K562 (cell line): ENCODE data around the gene MAML3. TPM values are rescaled to one million over a fixed set of nuclear protein-coding genes. Genes with fewer than 3 reads are reported as not detected.

Experiments
- ATAC-seq: fragments of 200-7000 bp; cut with Tn5 transposase; 3 replicates; pipeline ENCODE4 v1.9.1; 2020; ENCODE audit warnings: moderate library complexity
- BruUV-seq: library from RNA; stranded (reverse); fragments of 400-500 nt; replicated peaks from 2 replicates; lab custom pipeline; 2021; lab: Mats Ljungman, UMichigan
- CTCF ChIA-PET: fragments of 300-600 bp; formaldehyde crosslinking; extraction: SDS; loops from one replicate; lab custom pipeline; 2021; ENCODE audit warnings: low intra/inter-chr PET ratio; lab: Yijun Ruan, JAX
- POLR2A ChIA-PET: fragments of 300-600, 350-650 bp; sonication (Branson Sonifier 250); formaldehyde crosslinking; extraction: SDS; loops from one replicate; lab custom pipeline; 2021; ENCODE audit warnings: antibody characterized with exemption, inconsistent platforms; lab: Yijun Ruan, JAX
- DNase-seq, 4 experiments: peaks; one replicate each; pipeline versions ENCODE4 v3.0.0 to v3.0.0-alpha.2; 2011 to 2018; ENCODE audit warnings: low spot score in 3 of 4, mixed read lengths in 3 of 4; ENCODE audit errors: extremely low read depth in 1 of 4
- FAIRE-seq: peaks from 2 replicates; lab custom pipeline; 2011; peaks lifted over from hg19 to GRCh38; lab: Jason Lieb, UNC
- H2AFZ ChIP-seq: 2 replicates; pipeline ENCODE4 v1.6.0; 2011; ENCODE audit warnings: low read depth, low read length, control low read depth, inconsistent platforms
- H3K27ac ChIP-seq: fragments of 200-600 bp; 3 replicates; pipeline ENCODE4 v1.8.0; 2011; ENCODE audit warnings: low read depth, mild to moderate bottlenecking, control low read depth, inconsistent platforms, low read length, moderate library complexity, mixed read lengths; ENCODE audit errors: extremely low read depth
- H3K27me3 ChIP-seq, 2 experiments: fragments of 300-600 bp in 1 of 2; 2 replicates in 1 of 2; 3 replicates in 1 of 2; pipeline versions ENCODE4 v1.6.0 to v1.8.0; 2011; ENCODE audit warnings: inconsistent platforms in 2 of 2, low read length in 2 of 2, mild to moderate bottlenecking in 1 of 2, mixed read lengths in 1 of 2, moderate library complexity in 1 of 2; ENCODE audit not compliant: control insufficient read depth in 2 of 2, insufficient read depth in 2 of 2
- H3K36me3 ChIP-seq: fragments of 300-600 bp; 3 replicates; pipeline ENCODE4 v1.8.0; 2011; ENCODE audit warnings: mild to moderate bottlenecking, low read length, inconsistent platforms; ENCODE audit not compliant: control insufficient read depth, insufficient read depth
- H3K4me1 ChIP-seq, 2 experiments: fragments of 200-600 bp in 1 of 2; replicated peaks in 1 of 2; 2 replicates in 1 of 2; 3 replicates in 1 of 2; pipeline versions ENCODE4 v1.5.1 to v1.8.0; 2011; ENCODE audit warnings: inconsistent platforms in 2 of 2, low read length in 2 of 2, mild to moderate bottlenecking in 1 of 2, mixed read lengths in 1 of 2, moderate library complexity in 1 of 2; ENCODE audit not compliant: control insufficient read depth in 2 of 2, insufficient read depth in 2 of 2
- H3K4me2 ChIP-seq: 2 replicates; pipeline ENCODE4 v1.6.1; 2011; ENCODE audit warnings: low read length, control low read depth, inconsistent platforms, mixed read lengths; ENCODE audit not compliant: insufficient read depth
- H3K4me3 ChIP-seq: fragments of 200-600 bp; sonication (generic), shearing (Covaris generic); 2 replicates; pipeline ENCODE4 v1.5.1; 2016; ENCODE audit warnings: control low read depth, inconsistent platforms
- H3K79me2 ChIP-seq: fragments of 200-600 bp; 3 replicates; pipeline ENCODE4 v1.8.0; 2011; ENCODE audit warnings: low read length, inconsistent platforms; ENCODE audit not compliant: control insufficient read depth, insufficient read depth
- H3K9ac ChIP-seq, 2 experiments: 2 replicates each; pipeline versions ENCODE4 v1.6.0 to v1.6.1; 2011; ENCODE audit warnings: low read depth in 2 of 2, low read length in 2 of 2, control low read depth in 1 of 2, inconsistent platforms in 1 of 2, mild to moderate bottlenecking in 1 of 2, mixed read lengths in 1 of 2; ENCODE audit not compliant: insufficient read depth in 1 of 2
- H3K9me1 ChIP-seq: one replicate; pipeline ENCODE4 v1.6.0; 2011; ENCODE audit warnings: inconsistent platforms, mild to moderate bottlenecking, low read length, moderate library complexity; ENCODE audit not compliant: control insufficient read depth, insufficient read depth
- H3K9me3 ChIP-seq: replicated peaks from 2 replicates; pipeline ENCODE4 v1.5.1; 2011; ENCODE audit warnings: low read depth, low read length, inconsistent platforms; ENCODE audit not compliant: control insufficient read depth, insufficient read depth
- H4K20me1 ChIP-seq: replicated peaks from 2 replicates; pipeline ENCODE4 v1.6.1; 2011; ENCODE audit warnings: low read length, inconsistent platforms, mixed read lengths; ENCODE audit not compliant: control insufficient read depth, insufficient read depth
- BCL6 ChIP-seq: fragments of 250-450 bp; sonication (Bioruptor Pico); IDR thresholded peaks from 2 replicates; pipeline ENCODE4 v1.4.0; 2020
- CBX5 ChIP-seq: IDR thresholded peaks from 2 replicates; pipeline ENCODE4 v1.6.1; 2014; ENCODE audit warnings: low read depth, borderline replicate concordance
- CSDE1 ChIP-seq, 2 experiments: fragments of 450-650 bp; IDR thresholded peaks; 2 replicates each; pipeline ENCODE4 v1.6.1; 2016; ENCODE audit warnings: mild to moderate bottlenecking in 1 of 2
- ELF4 ChIP-seq: fragments of 450-650 bp; formaldehyde crosslinking; IDR thresholded peaks from 2 replicates; pipeline ENCODE4 v1.4.0; 2022; ENCODE audit warnings: missing genetic modification characterization
- HNRNPL ChIP-seq: fragments of 200-400 bp; formaldehyde crosslinking; IDR thresholded peaks from 2 replicates; pipeline ENCODE4 v1.6.1; 2017; ENCODE audit warnings: low read depth, mild to moderate bottlenecking, low read length
- MCM5 ChIP-seq: fragments of 450-650 bp; IDR thresholded peaks from 2 replicates; pipeline ENCODE4 v1.6.1; 2016; ENCODE audit warnings: low read depth
- NFE2 ChIP-seq: IDR thresholded peaks from 2 replicates; pipeline ENCODE4 v1.6.1; 2014; ENCODE audit warnings: antibody characterized with exemption, low read depth
- TAF15 ChIP-seq: fragments of 200-400 bp; formaldehyde crosslinking; IDR thresholded peaks from 2 replicates; pipeline ENCODE4 v1.6.1; 2017; ENCODE audit warnings: mild to moderate bottlenecking, low read depth, low read length, moderate library complexity
- ZNF212 ChIP-seq: fragments of 450-650 bp; formaldehyde crosslinking; IDR thresholded peaks from 2 replicates; pipeline ENCODE4 v1.4.0; 2020; ENCODE audit warnings: mild to moderate bottlenecking
- ZNF785 ChIP-seq: fragments of 250-450 bp; sonication (Bioruptor Pico); IDR thresholded peaks from 2 replicates; pipeline ENCODE4 v1.4.0; 2020; ENCODE audit warnings: mild to moderate bottlenecking
- WGBS: fragments of 100-300 bp; shearing (Covaris generic); methylation state at CpG from one replicate; pipeline ENCODE4 v1.1.6; 2016; ENCODE audit warnings: low coverage, mixed read lengths; ENCODE audit not compliant: insufficient coverage; ENCODE audit errors: missing lambda C conversion rate; 5-methylcytosine and 5-hydroxymethylcytosine counted together
- in situ Hi-C: fragments of 300-500 bp; cut with MboI; formaldehyde crosslinking; loops from 4 replicates; pipeline ENCODE4 v1.15.0; 2018; ENCODE audit warnings: inconsistent platforms, mixed read lengths
- intact Hi-C: fragments of 100-400 bp; cut with micrococcal nuclease; formaldehyde crosslinking; loops from 2 replicates; pipeline ENCODE4 v1.14.2; 2022
- polyA plus RNA-seq, 8 experiments: library from polyadenylated mRNA; depleted of rRNA in 4 of 8; stranded (reverse) in 5 of 8; unstranded in 3 of 8; fragments of >200 nt; fragmentation: Nextera tagmentation in 2 of 8; fragmentation: Illumina TruSeq in 1 of 8; extraction: Ambion mirVana in 2 of 8; extraction: Trizol in 1 of 8; gene quantifications; 2 replicates each; pipeline versions ENCODE4 v1.2.1 to v1.2.3, GENCODE V29; 2011 to 2014; ENCODE audit warnings: inconsistent platforms in 1 of 8, missing spikeins in 1 of 8
- total RNA-seq, 7 experiments: library from RNA; depleted of rRNA in 6 of 7; stranded (reverse); fragments of >200 nt in 6 of 7; fragmentation: Illumina TruSeq in 2 of 7; extraction: Trizol in 2 of 7; gene quantifications; 2 replicates each; pipeline versions ENCODE4 v1.2.1 to v1.2.3, GENCODE V29; 2011 to 2021; ENCODE audit warnings: low replicate concordance in 1 of 7
- TF ChIP-seq, protein P1 (sequence below): fragments of 150-350 bp; conservative IDR thresholded peaks from 2 replicates; pipeline ENCODE4 v1.6.1; 2014; ENCODE audit warnings: low read length
- TF ChIP-seq, protein P2 (sequence below): sonication (generic); formaldehyde crosslinking; IDR thresholded peaks from 2 replicates; pipeline ENCODE4 v1.8.1; 2022; ENCODE audit warnings: missing genetic modification reagents

The MAML3 gene
- total and polyA plus RNA-seq, 9 of the 15 experiments (the other 6 are each of a cell fraction or from before 2014, with no cell fraction given) = 0.01 to 0.55 (median 0.25) TPM

DNA sequence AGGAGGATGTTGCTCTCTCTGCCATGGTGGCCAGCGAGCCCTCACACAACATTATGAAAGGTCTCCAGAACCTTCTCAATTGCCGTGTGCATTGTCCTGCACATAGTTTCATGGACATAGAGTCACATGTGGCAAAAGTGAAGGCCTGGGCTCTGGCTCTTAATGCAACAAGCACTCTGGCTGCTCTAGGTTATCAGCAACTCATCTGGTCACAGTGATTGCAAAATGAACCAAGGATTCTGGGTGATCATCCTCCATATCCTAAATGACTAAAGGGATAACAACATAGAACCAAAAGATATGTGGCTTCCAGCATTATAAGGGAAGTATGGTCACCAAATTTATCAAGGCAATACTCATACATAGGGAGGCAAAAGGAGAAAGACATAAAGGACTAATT is 313.2 kb downstream of the MAML3 start:
- H3K9ac ChIP-seq = no peak overlapping the region
- H3K27me3 ChIP-seq = peaks cover 4 to 5% of the 10 kb centered on the region in 2 experiments; a peak in 1 of 5 replicates
- ChIA-PET POLR2A (no interaction called here), CTCF (no interaction called here)
- H3K9me3 ChIP-seq = no peaks in the 10 kb centered on the region
- H3K4me2 ChIP-seq = no peak overlapping the region
- H3K27ac ChIP-seq = no peak overlapping the region
- H3K4me3 ChIP-seq = no peak overlapping the region
- 4% methylated on average over 2 of the region's 2 CpGs for WGBS
- H3K4me1 ChIP-seq = peaks cover 0 to 4% of the 10 kb centered on the region in 2 experiments; a peak in 2 of 5 replicates
- in situ Hi-C loops = no loop called here
- no peaks in the 10 kb centered on the region for H3K36me3 ChIP-seq
- H3K9me1 ChIP-seq = no peaks in the 10 kb centered on the region
- H3K79me2 ChIP-seq = no peaks in the 10 kb centered on the region
- H2AFZ ChIP-seq = no peak overlapping the region
- H4K20me1 ChIP-seq = peaks cover 7% of the 10 kb centered on the region; the same call in 1 of the 2 replicates
- DNase-seq = no peak
- FAIRE-seq = no peak
- TF ChIP-seq BCL6 (CRISPR knock-in tag) (no peak), CSDE1 (IDR thresholded peaks at IDR 0.05) (no peak), CBX5 (no peak), NFE2 (no peak), HNRNPL (no peak), TAF15 (no peak), ELF4 (CRISPR knock-in tag) (no peak), ZNF785 (no peak), ZNF212 (CRISPR knock-in tag) (no peak), MCM5 (no peak)
- TF ChIP-seq, protein P1, sequence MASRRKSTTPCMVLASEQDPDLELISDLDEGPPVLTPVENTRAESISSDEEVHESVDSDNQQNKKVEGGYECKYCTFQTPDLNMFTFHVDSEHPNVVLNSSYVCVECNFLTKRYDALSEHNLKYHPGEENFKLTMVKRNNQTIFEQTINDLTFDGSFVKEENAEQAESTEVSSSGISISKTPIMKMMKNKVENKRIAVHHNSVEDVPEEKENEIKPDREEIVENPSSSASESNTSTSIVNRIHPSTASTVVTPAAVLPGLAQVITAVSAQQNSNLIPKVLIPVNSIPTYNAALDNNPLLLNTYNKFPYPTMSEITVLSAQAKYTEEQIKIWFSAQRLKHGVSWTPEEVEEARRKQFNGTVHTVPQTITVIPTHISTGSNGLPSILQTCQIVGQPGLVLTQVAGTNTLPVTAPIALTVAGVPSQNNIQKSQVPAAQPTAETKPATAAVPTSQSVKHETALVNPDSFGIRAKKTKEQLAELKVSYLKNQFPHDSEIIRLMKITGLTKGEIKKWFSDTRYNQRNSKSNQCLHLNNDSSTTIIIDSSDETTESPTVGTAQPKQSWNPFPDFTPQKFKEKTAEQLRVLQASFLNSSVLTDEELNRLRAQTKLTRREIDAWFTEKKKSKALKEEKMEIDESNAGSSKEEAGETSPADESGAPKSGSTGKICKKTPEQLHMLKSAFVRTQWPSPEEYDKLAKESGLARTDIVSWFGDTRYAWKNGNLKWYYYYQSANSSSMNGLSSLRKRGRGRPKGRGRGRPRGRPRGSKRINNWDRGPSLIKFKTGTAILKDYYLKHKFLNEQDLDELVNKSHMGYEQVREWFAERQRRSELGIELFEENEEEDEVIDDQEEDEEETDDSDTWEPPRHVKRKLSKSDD = no peak
- TF ChIP-seq, protein P2, sequence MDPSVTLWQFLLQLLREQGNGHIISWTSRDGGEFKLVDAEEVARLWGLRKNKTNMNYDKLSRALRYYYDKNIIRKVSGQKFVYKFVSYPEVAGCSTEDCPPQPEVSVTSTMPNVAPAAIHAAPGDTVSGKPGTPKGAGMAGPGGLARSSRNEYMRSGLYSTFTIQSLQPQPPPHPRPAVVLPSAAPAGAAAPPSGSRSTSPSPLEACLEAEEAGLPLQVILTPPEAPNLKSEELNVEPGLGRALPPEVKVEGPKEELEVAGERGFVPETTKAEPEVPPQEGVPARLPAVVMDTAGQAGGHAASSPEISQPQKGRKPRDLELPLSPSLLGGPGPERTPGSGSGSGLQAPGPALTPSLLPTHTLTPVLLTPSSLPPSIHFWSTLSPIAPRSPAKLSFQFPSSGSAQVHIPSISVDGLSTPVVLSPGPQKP (CRISPR knock-in tag) = no peak
- ATAC-seq = no peak
- BruUV-seq = no TSS peak
- intact Hi-C loops = no loop called here
